Lung (tissue), 12 donors: Measurements from ENCODE around the gene AKAP17A. TPM values are rescaled to one million over a fixed set of nuclear protein-coding genes. Genes with fewer than 3 reads are reported as not detected.
A peak's percentile ranks its signal among the peaks of the same experiment; 100 is the strongest.

ENCODE experiments used
- ATAC-seq: fragments of 200-7000 bp; cut with Tn5 transposase; one replicate; pipeline ENCODE4 v1.9.1; 2020; ENCODE audit warnings: moderate number of reproducible peaks; ENCODE audit not compliant: insufficient read depth, low FRiP score
- DNase-seq, 3 donors: peaks; one replicate each; pipeline ENCODE4 v3.0.0-alpha.2; 2013 to 2017
- H3K27ac ChIP-seq, 2 donors: one replicate each; pipeline ENCODE4 v1.5.1; 2013; ENCODE audit warnings: mild to moderate bottlenecking in 2 of 2, moderate library complexity in 2 of 2, control low read depth in 1 of 2, inconsistent platforms in 1 of 2, low read depth in 1 of 2, low read length in 1 of 2
- H3K27me3 ChIP-seq, 3 donors: one replicate each; pipeline ENCODE4 v1.5.1; 2013; ENCODE audit warnings: low read length in 2 of 3; ENCODE audit not compliant: control insufficient read depth in 3 of 3, insufficient read depth in 3 of 3
- H3K36me3 ChIP-seq, 4 donors: one replicate each; pipeline ENCODE4 v1.5.1; 2013; ENCODE audit warnings: low read length in 4 of 4, mild to moderate bottlenecking in 1 of 4, moderate library complexity in 1 of 4; ENCODE audit not compliant: control insufficient read depth in 4 of 4, insufficient read depth in 4 of 4
- H3K4me1 ChIP-seq, 5 donors: one replicate each; pipeline ENCODE4 v1.5.1; 2013; ENCODE audit warnings: low read length in 5 of 5, mild to moderate bottlenecking in 2 of 5, moderate library complexity in 1 of 5; ENCODE audit not compliant: control insufficient read depth in 5 of 5, insufficient read depth in 5 of 5
- H3K4me3 ChIP-seq: one replicate; pipeline ENCODE4 v1.5.1; 2013; ENCODE audit warnings: mild to moderate bottlenecking, control low read depth, moderate library complexity
- H3K9ac ChIP-seq, 2 donors: one replicate each; pipeline ENCODE4 v1.5.1; 2013; ENCODE audit warnings: low read length in 2 of 2, control low read depth in 1 of 2; ENCODE audit not compliant: insufficient read depth in 1 of 2
- H3K9me3 ChIP-seq, 4 donors: one replicate each; pipeline ENCODE4 v1.5.1; 2013; ENCODE audit warnings: low read length in 3 of 4, mild to moderate bottlenecking in 1 of 4, moderate library complexity in 1 of 4; ENCODE audit not compliant: control insufficient read depth in 4 of 4, insufficient read depth in 3 of 4
- CTCF ChIP-seq: IDR thresholded peaks from 2 replicates; pipeline ENCODE4 v1.5.1; 2012; ENCODE audit warnings: mild to moderate bottlenecking; ENCODE audit errors: control extremely low read depth, extremely low read depth
- WGBS, 2 donors: extraction: QIAGEN DNeasy Blood & Tissue Kit; methylation state at CpG; one replicate each; pipeline ENCODE4 v1.1.7; 2013; 5-methylcytosine and 5-hydroxymethylcytosine counted together
- polyA plus RNA-seq, 2 donors: library from polyadenylated mRNA; stranded (reverse); fragments of 200-250 nt; gene quantifications; one replicate each; pipeline ENCODE4 v1.2.1, GENCODE V29; 2013
- total RNA-seq, 2 donors: library from RNA; depleted of rRNA in 1 of 2; stranded (reverse); fragments of >200 nt in 1 of 2; gene quantifications; one replicate each; pipeline ENCODE4 v1.2.1, GENCODE V29; 2014 to 2021
- donor health status: control.
- donor health status: control.
- donor health status: Bipolar disorder and iron deficiency.
- donor health status: healthy.
- donor health status: DM: yes; HTN: yes; CAD: no.

The AKAP17A gene
- total and polyA plus RNA-seq, 4 donors, result 40.6 to 48.9 (median 44.6) TPM

- Histone ChIP-seq H3K27ac (peak overlapping the region; percentile 68 to 85), H3K9ac (peak overlapping the region; percentile 68 to 93), H3K4me1 (peaks cover 0 to 10% (median 5%) of the 10 kb centered on the region in 5 donors), H3K4me3 (peak overlapping the region; percentile 97), H3K36me3 (peaks cover 7 to 38% (median 27%) of the 10 kb centered on the region in 4 donors), H3K9me3 (no peaks in the 10 kb centered on the region), H3K27me3 (no peaks in the 10 kb centered on the region)
- ATAC-seq (no peak), DNase-seq (peak in 2 of 3 donors; percentile 27 to 48)
- no peak for TF ChIP-seq CTCF
- 0 to 1% methylated on average over 27 to 28 of the region's 28 CpGs for WGBS, 2 donors
These were observed 1.2 kb downstream of the AKAP17A start for GRCh38 chrX:1592470-1593142.

GRCh38 chrX:1593286-1594271, 2.2 kb downstream of the AKAP17A start:
- no peak overlapping the region for H3K27ac ChIP-seq
- 91 to 92% methylated on average over 60 of the region's 60 CpGs for WGBS, 2 donors
- no peak overlapping the region for H3K4me3 ChIP-seq
- H3K9me3 ChIP-seq, result no peaks in the 10 kb centered on the region
- H3K4me1 ChIP-seq, result peaks cover 0 to 10% (median 5%) of the 10 kb centered on the region in 5 donors
- H3K36me3 ChIP-seq, result peaks cover 7 to 48% (median 33%) of the 10 kb centered on the region in 4 donors
- ATAC-seq (no peak), DNase-seq (no peak)
- H3K9ac ChIP-seq, result no peak overlapping the region
- TF ChIP-seq CTCF, result no peak
- no peaks in the 10 kb centered on the region for H3K27me3 ChIP-seq

- 95% methylated on average over 17 of the region's 17 CpGs for WGBS, 2 donors
- ATAC-seq (no peak), DNase-seq (no peak)
- H3K36me3 ChIP-seq, result peaks cover 23 to 69% (median 44%) of the 10 kb centered on the region in 4 donors
- peaks cover 0 to 10% (median 5%) of the 10 kb centered on the region in 5 donors for H3K4me1 ChIP-seq
- H3K27me3 ChIP-seq, result no peaks in the 10 kb centered on the region
- H3K9me3 ChIP-seq, result peaks cover 0 to under 1% (median 0%) of the 10 kb centered on the region in 4 donors
- no peak for TF ChIP-seq CTCF
- no peak overlapping the region for H3K9ac ChIP-seq
- H3K27ac ChIP-seq, result no peak overlapping the region
- H3K4me3 ChIP-seq, result no peak overlapping the region
These were observed 4.3 kb downstream of the AKAP17A start for GRCh38 chrX:1595711-1596060.
